Lower lobe of right lung (tissue), 2 donors: ENCODE data around the gene NGDN. TPM values are rescaled to one million over a fixed set of nuclear protein-coding genes. Genes with fewer than 3 reads are reported as not detected.

ENCODE experiments used
- ATAC-seq, 2 donors: fragments of 200-7000 bp; cut with Tn5 transposase; one replicate each; pipeline ENCODE4 v1.9.1; 2020 to 2022; ENCODE audit warnings: mild to moderate bottlenecking in 2 of 2, moderate library complexity in 2 of 2
- DNase-seq: peaks from one replicate; pipeline ENCODE4 v3.0.0-alpha.2; 2020
- H3K27ac ChIP-seq: fragments of 200-600 bp; one replicate; pipeline ENCODE4 v1.8.0; 2022
- H3K27me3 ChIP-seq: fragments of 200-600 bp; one replicate; pipeline ENCODE4 v1.8.0; 2022; ENCODE audit warnings: low read depth
- H3K36me3 ChIP-seq: fragments of 200-600 bp; one replicate; pipeline ENCODE4 v1.8.0; 2022; ENCODE audit warnings: mild to moderate bottlenecking
- H3K4me1 ChIP-seq: fragments of 200-600 bp; one replicate; pipeline ENCODE4 v1.8.0; 2022
- H3K4me3 ChIP-seq: fragments of 200-600 bp; one replicate; pipeline ENCODE4 v1.8.0; 2022; ENCODE audit warnings: mild to moderate bottlenecking
- H3K9me3 ChIP-seq: fragments of 200-600 bp; one replicate; pipeline ENCODE4 v1.8.0; 2022
- CTCF ChIP-seq: fragments of 200-600 bp; IDR thresholded peaks from one replicate; pipeline ENCODE4 v1.8.0; 2022; ENCODE audit warnings: antibody characterized with exemption, mild to moderate bottlenecking
- intact Hi-C: fragments of 100-400 bp; cut with DNase I; formaldehyde crosslinking; loops from one replicate; pipeline ENCODE4 v1.11.0; 2022
- total RNA-seq: library from RNA; stranded (reverse); fragmentation: NEBNext Ultra II Directional; extraction: Animal tissue kit (Norgen Biotek cat#: 25700); gene quantifications from one replicate; pipeline ENCODE4 v1.2.1, GENCODE V29; 2021
- donor health status: DM: no; HTN: yes; CAD: no; lungs with severe emphysema.

The NGDN gene
- total RNA-seq, 1 donor from 2014 or later, result 33.3 TPM

- ATAC-seq (no peak), DNase-seq (no peak)
- Histone ChIP-seq H3K4me1 (no peaks in the 10 kb centered on the region), H3K9me3 (no peaks in the 10 kb centered on the region), H3K27ac (no peak overlapping the region), H3K4me3 (no peak overlapping the region), H3K27me3 (no peaks in the 10 kb centered on the region), H3K36me3 (no peaks in the 10 kb centered on the region)
- intact Hi-C loops, result no loop called here
- TF ChIP-seq CTCF, result no peak
Observed at GRCh38 chr14:23428686-23429495, 40.6 kb upstream of the NGDN start.

- Histone ChIP-seq H3K27me3 (no peaks in the 10 kb centered on the region), H3K27ac (no peak overlapping the region), H3K4me1 (no peaks in the 10 kb centered on the region), H3K9me3 (no peaks in the 10 kb centered on the region), H3K4me3 (no peak overlapping the region), H3K36me3 (no peaks in the 10 kb centered on the region)
- DNase-seq, result no peak
- ATAC-seq, result no peak
- TF ChIP-seq CTCF, result no peak
- intact Hi-C loops, result no loop called here
Observed at GRCh38 chr14:23430016-23430722, 39.3 kb upstream of the NGDN start.

- no peak overlapping the region for H3K27ac ChIP-seq
- no peak overlapping the region for H3K4me3 ChIP-seq
- no peak for TF ChIP-seq CTCF
- DNase-seq, result no peak
- no peak for ATAC-seq
- H3K4me1 ChIP-seq, result no peaks in the 10 kb centered on the region
- intact Hi-C loops, result no loop called here
- no peaks in the 10 kb centered on the region for H3K27me3 ChIP-seq
- no peaks in the 10 kb centered on the region for H3K36me3 ChIP-seq
- H3K9me3 ChIP-seq, result no peaks in the 10 kb centered on the region
Observed at GRCh38 chr14:23430723-23431085, 38.8 kb upstream of the NGDN start.

- H3K4me1 ChIP-seq, result no peaks in the 10 kb centered on the region
- H3K4me3 ChIP-seq, result no peak overlapping the region
- intact Hi-C loops, result no loop called here
- H3K9me3 ChIP-seq, result no peaks in the 10 kb centered on the region
- no peaks in the 10 kb centered on the region for H3K27me3 ChIP-seq
- no peak for TF ChIP-seq CTCF
- no peak overlapping the region for H3K27ac ChIP-seq
- H3K36me3 ChIP-seq, result no peaks in the 10 kb centered on the region
- ATAC-seq, result no peak
- no peak for DNase-seq
Observed at GRCh38 chr14:23431486-23431885, 38.0 kb upstream of the NGDN start.

GRCh38 chr14:23432102-23432925, 37.2 kb upstream of the NGDN start:
- no peak for DNase-seq
- no peak for ATAC-seq
- Histone ChIP-seq H3K4me1 (no peaks in the 10 kb centered on the region), H3K9me3 (no peaks in the 10 kb centered on the region), H3K27ac (no peak overlapping the region), H3K27me3 (no peaks in the 10 kb centered on the region), H3K4me3 (no peak overlapping the region), H3K36me3 (no peaks in the 10 kb centered on the region)
- no peak for TF ChIP-seq CTCF
- intact Hi-C loops, result no loop called here
